Measurements from ENCODE around the gene SEC14L1.

GRCh38 chr17:77127735-77128361 lies 12.9 kb upstream of the SEC14L1 start:
- TF ChIP-seq EHF (CRISPR knock-in tag; IDR thresholded peaks at IDR 0.05) (no peak), RARB (CRISPR knock-in tag; IDR thresholded peaks at IDR 0.05) (no peak), HEYL (CRISPR knock-in tag; IDR thresholded peaks at IDR 0.05) (no peak), POLR2A (IDR thresholded peaks at IDR 0.05; ENCODE audit: low read length) (no peak), SREBF2 (IDR thresholded peaks at IDR 0.05) (no peak), ZFP36 (IDR thresholded peaks at IDR 0.05; ENCODE audit: borderline replicate concordance, partially characterized antibody) (no peak), ZC3H11A (IDR thresholded peaks at IDR 0.05) (no peak), RAD21 (conservative IDR thresholded peaks at IDR 0.05 in 1 of 2, IDR thresholded peaks at IDR 0.05 in 1 of 2) (no peak), RFX5 (IDR thresholded peaks at IDR 0.05) (no peak)
- TF ChIP-seq, protein P1, sequence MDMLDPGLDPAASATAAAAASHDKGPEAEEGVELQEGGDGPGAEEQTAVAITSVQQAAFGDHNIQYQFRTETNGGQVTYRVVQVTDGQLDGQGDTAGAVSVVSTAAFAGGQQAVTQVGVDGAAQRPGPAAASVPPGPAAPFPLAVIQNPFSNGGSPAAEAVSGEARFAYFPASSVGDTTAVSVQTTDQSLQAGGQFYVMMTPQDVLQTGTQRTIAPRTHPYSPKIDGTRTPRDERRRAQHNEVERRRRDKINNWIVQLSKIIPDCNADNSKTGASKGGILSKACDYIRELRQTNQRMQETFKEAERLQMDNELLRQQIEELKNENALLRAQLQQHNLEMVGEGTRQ (IDR thresholded peaks at IDR 0.05): no peak
- TF ChIP-seq, protein P2, sequence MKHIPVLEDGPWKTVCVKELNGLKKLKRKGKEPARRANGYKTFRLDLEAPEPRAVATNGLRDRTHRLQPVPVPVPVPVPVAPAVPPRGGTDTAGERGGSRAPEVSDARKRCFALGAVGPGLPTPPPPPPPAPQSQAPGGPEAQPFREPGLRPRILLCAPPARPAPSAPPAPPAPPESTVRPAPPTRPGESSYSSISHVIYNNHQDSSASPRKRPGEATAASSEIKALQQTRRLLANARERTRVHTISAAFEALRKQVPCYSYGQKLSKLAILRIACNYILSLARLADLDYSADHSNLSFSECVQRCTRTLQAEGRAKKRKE (CRISPR knock-in tag; IDR thresholded peaks at IDR 0.05; ENCODE audit: low read depth): no peak
- TF ChIP-seq, protein P3, sequence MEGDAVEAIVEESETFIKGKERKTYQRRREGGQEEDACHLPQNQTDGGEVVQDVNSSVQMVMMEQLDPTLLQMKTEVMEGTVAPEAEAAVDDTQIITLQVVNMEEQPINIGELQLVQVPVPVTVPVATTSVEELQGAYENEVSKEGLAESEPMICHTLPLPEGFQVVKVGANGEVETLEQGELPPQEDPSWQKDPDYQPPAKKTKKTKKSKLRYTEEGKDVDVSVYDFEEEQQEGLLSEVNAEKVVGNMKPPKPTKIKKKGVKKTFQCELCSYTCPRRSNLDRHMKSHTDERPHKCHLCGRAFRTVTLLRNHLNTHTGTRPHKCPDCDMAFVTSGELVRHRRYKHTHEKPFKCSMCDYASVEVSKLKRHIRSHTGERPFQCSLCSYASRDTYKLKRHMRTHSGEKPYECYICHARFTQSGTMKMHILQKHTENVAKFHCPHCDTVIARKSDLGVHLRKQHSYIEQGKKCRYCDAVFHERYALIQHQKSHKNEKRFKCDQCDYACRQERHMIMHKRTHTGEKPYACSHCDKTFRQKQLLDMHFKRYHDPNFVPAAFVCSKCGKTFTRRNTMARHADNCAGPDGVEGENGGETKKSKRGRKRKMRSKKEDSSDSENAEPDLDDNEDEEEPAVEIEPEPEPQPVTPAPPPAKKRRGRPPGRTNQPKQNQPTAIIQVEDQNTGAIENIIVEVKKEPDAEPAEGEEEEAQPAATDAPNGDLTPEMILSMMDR (IDR thresholded peaks at IDR 0.05): no peak
- TF ChIP-seq, protein P4, sequence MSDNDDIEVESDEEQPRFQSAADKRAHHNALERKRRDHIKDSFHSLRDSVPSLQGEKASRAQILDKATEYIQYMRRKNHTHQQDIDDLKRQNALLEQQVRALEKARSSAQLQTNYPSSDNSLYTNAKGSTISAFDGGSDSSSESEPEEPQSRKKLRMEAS (IDR thresholded peaks at IDR 0.05): no peak

Measured in A549 (cell line).